GM18873 (cell line): Measurements from ENCODE around the gene MAP3K5.
"Not testable (repeated sequence)": the region's sequence is repeated elsewhere in the genome, so short reads cannot be mapped to it uniquely, and the experiment has no call there.

Source experiments
- ATAC-seq: cut with Tn5 transposase; IDR thresholded peaks from one replicate; pipeline ENCODE4 v1.9.1; 2021; ENCODE audit warnings: mild to moderate bottlenecking, moderate library complexity, moderate number of reproducible peaks; ENCODE audit not compliant: unreplicated experiment, low FRiP score

Gene MAP3K5

GRCh38 chr6:136726837-136727557 is 65.3 kb downstream of the MAP3K5 start:
- no peak for ATAC-seq

GRCh38 chr6:136725124-136725523 is 67.2 kb downstream of the MAP3K5 start:
- ATAC-seq: no peak

GRCh38 chr6:136723780-136724179 is 68.5 kb downstream of the MAP3K5 start:
- peak; percentile 37 for ATAC-seq

GRCh38 chr6:136721467-136721866 is 70.8 kb downstream of the MAP3K5 start:
- no peak for ATAC-seq

- ATAC-seq: peak; percentile 39
These were observed 72.1 kb downstream of the MAP3K5 start for GRCh38 chr6:136720045-136720770.

GRCh38 chr6:136719280-136720044 is 72.8 kb downstream of the MAP3K5 start:
- ATAC-seq: peak; percentile 40

GRCh38 chr6:136718476-136718875 is 73.8 kb downstream of the MAP3K5 start:
- ATAC-seq: no peak

- no peak for ATAC-seq
These were observed 74.6 kb downstream of the MAP3K5 start for GRCh38 chr6:136717716-136717990.

- peak; percentile 45 for ATAC-seq
These were observed 75.2 kb downstream of the MAP3K5 start for GRCh38 chr6:136716917-136717715.

GRCh38 chr6:136712642-136713041 is 79.6 kb downstream of the MAP3K5 start:
- not testable (repeated sequence) for ATAC-seq

- ATAC-seq: no peak
These were observed 80.6 kb downstream of the MAP3K5 start for GRCh38 chr6:136711644-136712043.

- no peak for ATAC-seq
These were observed 81.3 kb downstream of the MAP3K5 start for GRCh38 chr6:136710877-136711552.

GRCh38 chr6:136709429-136709828 is 82.8 kb downstream of the MAP3K5 start:
- no peak for ATAC-seq

- no peak for ATAC-seq
These were observed 85.8 kb downstream of the MAP3K5 start for GRCh38 chr6:136706430-136706829.

- no peak for ATAC-seq
These were observed 88.9 kb downstream of the MAP3K5 start for GRCh38 chr6:136703331-136703865.

GRCh38 chr6:136701045-136701444 is 91.2 kb downstream of the MAP3K5 start:
- no peak for ATAC-seq

- no peak for ATAC-seq
These were observed 92.9 kb downstream of the MAP3K5 start for GRCh38 chr6:136699358-136699757.

- no peak for ATAC-seq
These were observed 95.4 kb downstream of the MAP3K5 start for GRCh38 chr6:136696783-136697364.

GRCh38 chr6:136696238-136696637 is 96.0 kb downstream of the MAP3K5 start:
- ATAC-seq: no peak
